IMR-90 (cell line): ENCODE measurements around the gene ACVR1. TPM values are rescaled to one million over a fixed set of nuclear protein-coding genes. Genes with fewer than 3 reads are reported as not detected.

Source experiments
- ATAC-seq: fragments of 200-7000 bp; cut with Tn5 transposase; 2 replicates; pipeline ENCODE4 v1.9.1; 2020; ENCODE audit warnings: low read depth, mild to moderate bottlenecking, moderate library complexity
- BruUV-seq: library from RNA; stranded (reverse); fragments of 400-500 nt; replicated peaks from 2 replicates; lab custom pipeline; 2021; lab: Mats Ljungman, UMichigan
- CTCF ChIA-PET: fragments of 300-600 bp; formaldehyde crosslinking; extraction: SDS; loops from one replicate; lab custom pipeline; 2021; ENCODE audit warnings: antibody characterized with exemption; lab: Yijun Ruan, JAX
- POLR2A ChIA-PET: fragments of 300-600 bp; sonication (Branson Sonifier 250); formaldehyde crosslinking; loops from one replicate; lab custom pipeline; 2022; ENCODE audit warnings: antibody characterized with exemption; ENCODE audit not compliant: unreplicated experiment; lab: Charles Lee
- DNase-seq: peaks from one replicate; pipeline ENCODE4 v3.0.0; 2013
- H2AFZ ChIP-seq: replicated peaks from 2 replicates; pipeline ENCODE3; 2013; ENCODE audit warnings: low read length, mild to moderate bottlenecking; ENCODE audit not compliant: poor library complexity
- H2AK5ac ChIP-seq: 2 replicates; pipeline ENCODE4 v1.6.1; 2013; ENCODE audit warnings: low read depth, low read length, inconsistent platforms
- H2AK9ac ChIP-seq: replicated peaks from 2 replicates; pipeline ENCODE3; 2013; ENCODE audit warnings: mild to moderate bottlenecking, low read depth, low read length, moderate library complexity; ENCODE audit not compliant: poor library complexity
- H2BK120ac ChIP-seq: 2 replicates; pipeline ENCODE4 v1.6.1; 2013; ENCODE audit warnings: low read depth, low read length, inconsistent platforms
- H2BK15ac ChIP-seq: 3 replicates; pipeline ENCODE4 v1.6.1; 2013; ENCODE audit warnings: low read depth, low read length, inconsistent platforms
- H2BK20ac ChIP-seq: 2 replicates; pipeline ENCODE4 v1.6.1; 2013; ENCODE audit warnings: low read depth, mild to moderate bottlenecking, inconsistent platforms, low read length, moderate library complexity
- H2BK5ac ChIP-seq: 2 replicates; pipeline ENCODE4 v1.6.1; 2013; ENCODE audit warnings: mild to moderate bottlenecking, low read depth, low read length, inconsistent platforms; ENCODE audit not compliant: poor library complexity, severe bottlenecking
- H3K14ac ChIP-seq: replicated peaks from 2 replicates; pipeline ENCODE4 v1.6.1; 2013; ENCODE audit warnings: low read depth, low read length, inconsistent platforms
- H3K18ac ChIP-seq: 2 replicates; pipeline ENCODE4 v1.6.1; 2013; ENCODE audit warnings: low read depth, low read length, control low read depth
- H3K23ac ChIP-seq: 2 replicates; pipeline ENCODE4 v1.6.1; 2013; ENCODE audit warnings: low read depth, low read length, inconsistent platforms
- H3K27ac ChIP-seq: 2 replicates; pipeline ENCODE4 v1.5.1; 2013; ENCODE audit warnings: mild to moderate bottlenecking, control low read depth, low read length; ENCODE audit not compliant: insufficient read depth
- H3K27me3 ChIP-seq: 2 replicates; pipeline ENCODE4 v1.6.1; 2013; ENCODE audit warnings: low read length; ENCODE audit not compliant: control insufficient read depth, insufficient read depth
- H3K36me3 ChIP-seq: 2 replicates; pipeline ENCODE4 v1.6.1; 2013; ENCODE audit warnings: low read length, mixed read lengths; ENCODE audit not compliant: control insufficient read depth, insufficient read depth
- H3K4ac ChIP-seq: 2 replicates; pipeline ENCODE4 v1.6.1; 2013; ENCODE audit warnings: low read depth, low read length, inconsistent platforms
- H3K4me1 ChIP-seq: 2 replicates; pipeline ENCODE4 v1.6.1; 2013; ENCODE audit warnings: low read length, mixed read lengths; ENCODE audit not compliant: control insufficient read depth, insufficient read depth
- H3K4me2 ChIP-seq: 2 replicates; pipeline ENCODE4 v1.6.1; 2013; ENCODE audit warnings: low read depth, mild to moderate bottlenecking, control low read depth, low read length, moderate library complexity
- H3K4me3 ChIP-seq: 2 replicates; pipeline ENCODE4 v1.5.1; 2013; ENCODE audit warnings: low read depth, mild to moderate bottlenecking, control low read depth, low read length, moderate library complexity; ENCODE audit not compliant: insufficient read depth
- H3K56ac ChIP-seq: 2 replicates; pipeline ENCODE4 v1.6.1; 2013; ENCODE audit warnings: low read length, inconsistent platforms; ENCODE audit not compliant: insufficient read depth; ENCODE audit errors: extremely low read depth
- H3K79me1 ChIP-seq, 2 experiments: 2 replicates each; pipeline ENCODE4 v1.6.1; 2013; ENCODE audit warnings: low read length in 2 of 2, inconsistent platforms in 1 of 2, low read depth in 1 of 2
- H3K9ac ChIP-seq: 2 replicates; pipeline ENCODE4 v1.6.1; 2013; ENCODE audit warnings: low read depth, low read length, control low read depth
- H3K9me1 ChIP-seq: 2 replicates; pipeline ENCODE4 v1.6.1; 2013; ENCODE audit warnings: low read length, inconsistent platforms; ENCODE audit not compliant: insufficient read depth
- H3K9me3 ChIP-seq: 2 replicates; pipeline ENCODE4 v1.6.1; 2013; ENCODE audit warnings: low read length; ENCODE audit not compliant: control insufficient read depth, insufficient read depth
- H4K20me1 ChIP-seq: 2 replicates; pipeline ENCODE4 v1.6.1; 2013; ENCODE audit warnings: low read length, inconsistent platforms; ENCODE audit not compliant: insufficient read depth
- H4K5ac ChIP-seq: 2 replicates; pipeline ENCODE4 v1.6.1; 2013; ENCODE audit warnings: mild to moderate bottlenecking, low read depth, low read length, control low read depth
- H4K8ac ChIP-seq, 2 experiments: 2 replicates each; pipeline ENCODE4 v1.6.1; 2013; ENCODE audit warnings: low read depth in 2 of 2, low read length in 2 of 2, control low read depth in 1 of 2, inconsistent platforms in 1 of 2
- H4K91ac ChIP-seq: 2 replicates; pipeline ENCODE4 v1.6.1; 2013; ENCODE audit warnings: low read depth, low read length, inconsistent platforms; ENCODE audit not compliant: insufficient read depth
- BHLHE40 ChIP-seq: fragments of 150-350 bp; IDR thresholded peaks from 2 replicates; pipeline ENCODE4 v1.6.1; 2016; ENCODE audit warnings: mild to moderate bottlenecking, low read depth, low read length
- FOS ChIP-seq: fragments of 150-350 bp; IDR thresholded peaks from 2 replicates; pipeline ENCODE4 v1.6.1; 2016; ENCODE audit warnings: low read depth, low read length
- WGBS, 2 experiments: methylation state at CpG; one replicate each; pipeline versions ENCODE4 v1.1.5 to v1.1.7; 2013; ENCODE audit warnings: missing lambda C conversion rate in 2 of 2; ENCODE audit not compliant: insufficient read length in 1 of 2; ENCODE audit errors: extremely low coverage in 2 of 2; 5-methylcytosine and 5-hydroxymethylcytosine counted together
- dilution Hi-C: fragments of 300-500 bp; cut with HindIII; formaldehyde crosslinking; loops from one replicate; pipeline ENCODE4 v1.14.3; 2018; ENCODE audit warnings: low sequenced_read_pairs; ENCODE audit not compliant: unreplicated experiment
- in situ Hi-C: fragments of 300-500 bp; cut with MboI; formaldehyde crosslinking; loops from 3 replicates; pipeline ENCODE4 v1.14.3; 2019; ENCODE audit warnings: low sequenced_read_pairs, inconsistent platforms, mixed read lengths
- intact Hi-C: fragments of 100-400 bp; cut with micrococcal nuclease; formaldehyde crosslinking; loops from 2 replicates; pipeline ENCODE4 v1.10.0; 2022
- polyA plus RNA-seq, 3 experiments: library from polyadenylated mRNA; depleted of rRNA; stranded (reverse); fragments of >200 nt; gene quantifications; 2 replicates each; pipeline ENCODE4 v1.2.3, GENCODE V29; 2012; ENCODE audit warnings: low replicate concordance in 1 of 3
- total RNA-seq: library from RNA; depleted of rRNA; stranded (reverse); fragments of >200 nt; gene quantifications from 2 replicates; pipeline ENCODE4 v1.2.3, GENCODE V29; 2012

ACVR1 gene
- total and polyA plus RNA-seq, 2 of the 4 experiments (the other 2 are of a cell fraction), result 21.1 to 40.8 TPM

DNA sequence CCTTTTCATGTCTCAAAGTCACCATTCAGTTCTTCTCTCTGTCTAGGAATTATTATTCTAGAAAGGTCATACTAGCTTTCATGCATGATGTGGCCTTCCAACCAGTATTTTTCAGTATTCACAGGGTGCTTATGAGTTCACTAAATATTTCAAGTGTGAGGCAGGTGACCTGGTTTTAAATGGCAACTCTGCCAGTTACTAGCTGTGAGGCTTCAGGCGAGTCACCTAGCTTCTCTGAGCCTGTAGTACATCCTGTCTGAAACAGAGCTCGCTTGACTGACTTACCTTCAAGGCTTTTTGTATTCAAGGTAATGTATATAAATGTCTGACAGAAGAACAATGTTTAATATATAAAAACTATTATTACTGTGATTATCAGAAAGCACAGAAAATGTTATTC lies 19.4 kb upstream of the ACVR1 start:
- H3K4ac ChIP-seq, result no peak overlapping the region
- no peak overlapping the region for H3K23ac ChIP-seq
- H3K9me3 ChIP-seq, result no peaks in the 10 kb centered on the region
- H2AK9ac ChIP-seq, result no peak overlapping the region
- no peak overlapping the region for H3K18ac ChIP-seq
- no peak overlapping the region for H3K9ac ChIP-seq
- no peak overlapping the region for H2AFZ ChIP-seq
- CTCF ChIA-PET, result interaction anchor here (0.8 kb wide), 1 partner anchor 16 kb away, joined by 3 read pairs; no protein-coding TSS in a partner anchor
- no peak overlapping the region for H3K4me3 ChIP-seq
- no peaks in the 10 kb centered on the region for H4K20me1 ChIP-seq
- peak; percentile 27; the same call in 1 of the 2 replicates for ATAC-seq
- no peak overlapping the region for H4K8ac ChIP-seq
- H3K14ac ChIP-seq, result no peak overlapping the region
- intact Hi-C loops (loop anchor here (10.0 kb wide), 1 partner anchor 401 kb away; no protein-coding TSS in a partner anchor), dilution Hi-C loops (no loop called here), in situ Hi-C loops (no loop called here)
- no TSS peak for BruUV-seq
- H2BK5ac ChIP-seq, result no peak overlapping the region
- no CpG with 5 or more reads among the region's 2 CpGs for WGBS, 2 experiments
- H3K9me1 ChIP-seq, result no peaks in the 10 kb centered on the region
- H3K4me2 ChIP-seq, result peak overlapping the region; percentile 81
- H2BK20ac ChIP-seq, result no peak overlapping the region
- no peak overlapping the region for H3K56ac ChIP-seq
- H2BK120ac ChIP-seq, result no peak overlapping the region
- POLR2A ChIA-PET, result no interaction called here
- TF ChIP-seq BHLHE40 (no peak), FOS (0 out of 2 replicates have a peak, but pooled peaks have one; percentile 11)
- no peaks in the 10 kb centered on the region for H3K79me1 ChIP-seq
- no peaks in the 10 kb centered on the region for H3K27me3 ChIP-seq
- peak; percentile 74 for DNase-seq
- H3K4me1 ChIP-seq, result peaks cover 5% of the 10 kb centered on the region
- no peaks in the 10 kb centered on the region for H3K36me3 ChIP-seq
- H2BK15ac ChIP-seq, result no peak overlapping the region
- H3K27ac ChIP-seq, result no peak overlapping the region
- no peak overlapping the region for H4K91ac ChIP-seq
- H4K5ac ChIP-seq, result no peak overlapping the region
- no peak overlapping the region for H2AK5ac ChIP-seq
